Measurements from ENCODE around the gene TMC3. TPM values are rescaled to one million over a fixed set of nuclear protein-coding genes. Genes with fewer than 3 reads are reported as not detected.

Gene TMC3
- total and polyA plus RNA-seq, 2 of the 13 experiments (the other 11 are each of a cell fraction or from before 2014, with no cell fraction given): not detected

DNA sequence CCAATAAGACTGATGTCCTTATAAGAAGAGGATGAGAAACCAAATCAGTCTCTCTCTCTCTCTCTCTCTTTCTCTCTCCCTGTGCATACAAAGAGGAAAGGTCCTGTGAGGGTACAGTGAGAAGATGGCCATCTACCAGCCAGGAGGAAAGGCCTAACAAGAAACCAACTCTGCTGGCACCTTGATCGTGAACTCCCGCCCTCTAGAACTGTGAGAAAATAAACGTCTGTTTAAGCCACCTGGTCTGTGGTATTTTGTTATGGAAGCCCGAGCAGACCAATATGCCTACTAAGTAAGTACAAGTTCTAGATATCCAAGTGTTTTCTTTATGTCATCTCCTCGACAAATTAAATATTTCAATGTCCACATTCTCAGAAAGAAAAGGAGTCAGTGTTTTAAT is 44.9 kb upstream of the TMC3 start:
- Histone ChIP-seq H3K27me3 (ENCODE audit: control insufficient read depth in 1 of 2, insufficient read depth in 2 of 2, low read length in 2 of 2) (no peaks in the 10 kb centered on the region; a peak in 2 of 5 replicates), H3K36me3 (replicated peaks in 1 of 2; ENCODE audit: control insufficient read depth in 1 of 2, insufficient read depth in 2 of 2, low read length in 2 of 2) (no peaks in the 10 kb centered on the region), H4K20me1 (ENCODE audit: insufficient read depth, low read length) (no peaks in the 10 kb centered on the region), H3K79me2 (ENCODE audit: insufficient read depth, low read length) (no peaks in the 10 kb centered on the region), H3K9me3 (ENCODE audit: low read length) (no peaks in the 10 kb centered on the region), H3K4me2 (ENCODE audit: low read depth, low read length) (no peak overlapping the region), H3K9ac (ENCODE audit: insufficient read depth, low read depth, low read length) (no peak overlapping the region), H3K27ac (ENCODE audit: extremely low read length, insufficient read depth, low read length) (no peak overlapping the region), H3K4me1 (ENCODE audit: insufficient read depth, low read length) (no peaks in the 10 kb centered on the region), H2AFZ (ENCODE audit: low read length) (no peak overlapping the region), H3K4me3 (replicated peaks in 1 of 3; ENCODE audit: insufficient read depth in 1 of 3, low read depth in 2 of 3, low read length in 3 of 3) (no peak overlapping the region)
- 29% methylated on average over 5 of the region's 5 CpGs for WGBS (ENCODE audit: low lambda C conversion rate)
- in situ Hi-C loops (cut with HindIII; ENCODE audit: extremely low pct_ligation_motif_present, low pct_unique_long_range_greater_than_20kb): no loop called here
- no peak for DNase-seq (ENCODE audit: low spot score)
- ChIA-PET POLR2A (no interaction called here), CTCF (ENCODE audit: low intra/inter-chr PET ratio, low total read pairs) (no interaction called here)
- intact Hi-C loops (cut with micrococcal nuclease; ENCODE audit: unreplicated experiment): loop anchor here (10.0 kb wide), 1 partner anchor 776 kb away; no protein-coding TSS in a partner anchor
- no peak for ATAC-seq
- BruUV-seq (replicated peaks): no TSS peak
- TF ChIP-seq SIX1 (CRISPR knock-in tag; IDR thresholded peaks at IDR 0.05; ENCODE audit: borderline replicate concordance): no peak
- no peak for TF ChIP-seq ZNF550 (CRISPR knock-in tag; IDR thresholded peaks at IDR 0.05; ENCODE audit: borderline replicate concordance)
- TF ChIP-seq ZNF331 (CRISPR knock-in tag; IDR thresholded peaks at IDR 0.05): no peak
- TF ChIP-seq ELF1 (CRISPR knock-in tag; IDR thresholded peaks at IDR 0.05): no peak
- TF ChIP-seq MATR3 (CRISPR knock-in tag; IDR thresholded peaks at IDR 0.05): no peak
- no peak for TF ChIP-seq ISX (CRISPR knock-in tag; conservative IDR thresholded peaks at IDR 0.05)
- TF ChIP-seq, protein P1, sequence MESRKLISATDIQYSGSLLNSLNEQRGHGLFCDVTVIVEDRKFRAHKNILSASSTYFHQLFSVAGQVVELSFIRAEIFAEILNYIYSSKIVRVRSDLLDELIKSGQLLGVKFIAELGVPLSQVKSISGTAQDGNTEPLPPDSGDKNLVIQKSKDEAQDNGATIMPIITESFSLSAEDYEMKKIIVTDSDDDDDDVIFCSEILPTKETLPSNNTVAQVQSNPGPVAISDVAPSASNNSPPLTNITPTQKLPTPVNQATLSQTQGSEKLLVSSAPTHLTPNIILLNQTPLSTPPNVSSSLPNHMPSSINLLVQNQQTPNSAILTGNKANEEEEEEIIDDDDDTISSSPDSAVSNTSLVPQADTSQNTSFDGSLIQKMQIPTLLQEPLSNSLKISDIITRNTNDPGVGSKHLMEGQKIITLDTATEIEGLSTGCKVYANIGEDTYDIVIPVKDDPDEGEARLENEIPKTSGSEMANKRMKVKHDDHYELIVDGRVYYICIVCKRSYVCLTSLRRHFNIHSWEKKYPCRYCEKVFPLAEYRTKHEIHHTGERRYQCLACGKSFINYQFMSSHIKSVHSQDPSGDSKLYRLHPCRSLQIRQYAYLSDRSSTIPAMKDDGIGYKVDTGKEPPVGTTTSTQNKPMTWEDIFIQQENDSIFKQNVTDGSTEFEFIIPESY (CRISPR knock-in tag; IDR thresholded peaks at IDR 0.05): no peak
- TF ChIP-seq ZNF207 (IDR thresholded peaks at IDR 0.05; ENCODE audit: borderline replicate concordance): no peak
- TF ChIP-seq MBNL3 (CRISPR knock-in tag; conservative IDR thresholded peaks at IDR 0.05): no peak
- TF ChIP-seq ARNTL (CRISPR knock-in tag; IDR thresholded peaks at IDR 0.05): no peak
- no peak for TF ChIP-seq FOXO1 (CRISPR knock-in tag; IDR thresholded peaks at IDR 0.05)
- TF ChIP-seq MYNN (CRISPR knock-in tag; IDR thresholded peaks at IDR 0.05; ENCODE audit: low read depth): no peak
- FAIRE-seq: no peak

Data from HepG2 (cell line).